Measurements from ENCODE around the gene ANKRD13A.

GRCh38 chr12:109998904-109999648, at the start of gene ANKRD13A:
- TF ChIP-seq, protein P1, sequence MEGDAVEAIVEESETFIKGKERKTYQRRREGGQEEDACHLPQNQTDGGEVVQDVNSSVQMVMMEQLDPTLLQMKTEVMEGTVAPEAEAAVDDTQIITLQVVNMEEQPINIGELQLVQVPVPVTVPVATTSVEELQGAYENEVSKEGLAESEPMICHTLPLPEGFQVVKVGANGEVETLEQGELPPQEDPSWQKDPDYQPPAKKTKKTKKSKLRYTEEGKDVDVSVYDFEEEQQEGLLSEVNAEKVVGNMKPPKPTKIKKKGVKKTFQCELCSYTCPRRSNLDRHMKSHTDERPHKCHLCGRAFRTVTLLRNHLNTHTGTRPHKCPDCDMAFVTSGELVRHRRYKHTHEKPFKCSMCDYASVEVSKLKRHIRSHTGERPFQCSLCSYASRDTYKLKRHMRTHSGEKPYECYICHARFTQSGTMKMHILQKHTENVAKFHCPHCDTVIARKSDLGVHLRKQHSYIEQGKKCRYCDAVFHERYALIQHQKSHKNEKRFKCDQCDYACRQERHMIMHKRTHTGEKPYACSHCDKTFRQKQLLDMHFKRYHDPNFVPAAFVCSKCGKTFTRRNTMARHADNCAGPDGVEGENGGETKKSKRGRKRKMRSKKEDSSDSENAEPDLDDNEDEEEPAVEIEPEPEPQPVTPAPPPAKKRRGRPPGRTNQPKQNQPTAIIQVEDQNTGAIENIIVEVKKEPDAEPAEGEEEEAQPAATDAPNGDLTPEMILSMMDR (IDR thresholded peaks at IDR 0.05 in 4 of 5, conservative IDR thresholded peaks at IDR 0.05 in 1 of 5): peak in 2 of 5 experiments; percentile 25 to 40
- TF ChIP-seq POLR2A (IDR thresholded peaks at IDR 0.05): peak; percentile 84 to 89
